Vagina (tissue), 2 donors: Measurements from ENCODE around the gene CD58. TPM values are rescaled to one million over a fixed set of nuclear protein-coding genes. Genes with fewer than 3 reads are reported as not detected.

ENCODE experiments used
- DNase-seq, 2 donors: peaks; one replicate each; pipeline ENCODE4 v3.0.0-alpha.2; 2017; ENCODE audit errors: extremely low spot score in 2 of 2
- H3K27ac ChIP-seq: fragments of 200-600 bp; sonication (generic); one replicate; pipeline ENCODE4 v1.5.1; 2019
- H3K27me3 ChIP-seq: fragments of 200-600 bp; sonication (generic); one replicate; pipeline ENCODE4 v1.5.1; 2019
- H3K36me3 ChIP-seq, 2 donors: fragments of 200-600 bp; sonication (generic); one replicate each; pipeline ENCODE4 v1.5.1; 2017 to 2019
- H3K4me1 ChIP-seq: fragments of 200-600 bp; sonication (generic); one replicate; pipeline ENCODE4 v1.5.1; 2019
- H3K4me3 ChIP-seq, 2 donors: fragments of 200-600 bp; sonication (generic); 1 replicate in 1 of 2; 2 replicates in 1 of 2; pipeline ENCODE4 v1.5.1; 2016 to 2019
- H3K9me3 ChIP-seq: fragments of 200-600 bp; sonication (generic); one replicate; pipeline ENCODE4 v1.5.1; 2019
- POLR2A ChIP-seq, 2 donors: fragments of 450-650 bp; IDR thresholded peaks; one replicate each; pipeline ENCODE4 v1.6.1; 2017; ENCODE audit warnings: antibody characterized with exemption in 2 of 2, mild to moderate bottlenecking in 2 of 2, moderate library complexity in 2 of 2
- POLR2AphosphoS5 ChIP-seq, 2 donors: sonication (generic); formaldehyde crosslinking; IDR thresholded peaks; one replicate each; pipeline ENCODE4 v1.9.0; 2017; ENCODE audit warnings: antibody characterized with exemption in 2 of 2, mild to moderate bottlenecking in 2 of 2, low read depth in 1 of 2; ENCODE audit not compliant: insufficient read depth in 1 of 2
- intact Hi-C: fragments of 100-400 bp; cut with DNase I; formaldehyde crosslinking; loops from one replicate; pipeline ENCODE4 v1.15.1; 2023
- total RNA-seq: library from RNA; depleted of rRNA; stranded (reverse); fragments of >200 nt; gene quantifications from one replicate; pipeline ENCODE4 v1.2.3, GENCODE V29; 2016
- TF ChIP-seq, protein P1 (sequence below), 3 experiments: fragments of 450-650 bp in 2 of 3; fragments of 200-600 bp in 1 of 3; sonication (generic) in 1 of 3; IDR thresholded peaks; one replicate each; pipeline ENCODE4 v1.5.1; 2017 to 2019; ENCODE audit warnings: antibody characterized with exemption in 3 of 3, mild to moderate bottlenecking in 2 of 3, moderate library complexity in 2 of 3

CD58 gene
- total RNA-seq, 1 donor from 2014 or later = 54.5 TPM

DNA sequence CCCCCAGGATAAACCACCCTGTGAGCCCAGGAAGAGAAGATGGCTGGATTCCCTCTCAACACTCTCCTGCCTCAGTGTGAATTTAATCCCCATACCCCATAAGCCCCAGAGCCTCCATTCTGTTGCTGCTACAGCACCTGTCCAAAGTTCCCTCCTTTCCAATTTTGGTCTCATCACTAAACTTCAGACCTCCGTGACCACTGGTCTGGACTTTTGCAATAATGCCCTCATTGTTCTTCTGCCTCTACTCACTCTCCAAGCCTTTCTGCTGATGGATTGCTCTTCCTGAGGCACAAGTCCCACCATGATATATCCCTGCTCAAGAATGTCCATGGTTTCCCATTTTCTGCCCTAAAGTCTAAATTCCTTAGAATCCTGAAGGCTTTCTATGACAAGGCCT is 83.2 kb downstream of the CD58 start:
- no peak overlapping the region for H3K27ac ChIP-seq
- TF ChIP-seq, protein P1, sequence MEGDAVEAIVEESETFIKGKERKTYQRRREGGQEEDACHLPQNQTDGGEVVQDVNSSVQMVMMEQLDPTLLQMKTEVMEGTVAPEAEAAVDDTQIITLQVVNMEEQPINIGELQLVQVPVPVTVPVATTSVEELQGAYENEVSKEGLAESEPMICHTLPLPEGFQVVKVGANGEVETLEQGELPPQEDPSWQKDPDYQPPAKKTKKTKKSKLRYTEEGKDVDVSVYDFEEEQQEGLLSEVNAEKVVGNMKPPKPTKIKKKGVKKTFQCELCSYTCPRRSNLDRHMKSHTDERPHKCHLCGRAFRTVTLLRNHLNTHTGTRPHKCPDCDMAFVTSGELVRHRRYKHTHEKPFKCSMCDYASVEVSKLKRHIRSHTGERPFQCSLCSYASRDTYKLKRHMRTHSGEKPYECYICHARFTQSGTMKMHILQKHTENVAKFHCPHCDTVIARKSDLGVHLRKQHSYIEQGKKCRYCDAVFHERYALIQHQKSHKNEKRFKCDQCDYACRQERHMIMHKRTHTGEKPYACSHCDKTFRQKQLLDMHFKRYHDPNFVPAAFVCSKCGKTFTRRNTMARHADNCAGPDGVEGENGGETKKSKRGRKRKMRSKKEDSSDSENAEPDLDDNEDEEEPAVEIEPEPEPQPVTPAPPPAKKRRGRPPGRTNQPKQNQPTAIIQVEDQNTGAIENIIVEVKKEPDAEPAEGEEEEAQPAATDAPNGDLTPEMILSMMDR (IDR thresholded peaks at IDR 0.05) = no peak
- TF ChIP-seq POLR2A (IDR thresholded peaks at IDR 0.05) = no peak
- no peak for TF ChIP-seq POLR2AphosphoS5 (IDR thresholded peaks at IDR 0.05; ENCODE audit: insufficient read depth in 1 of 2, low read depth in 1 of 2)
- H3K4me3 ChIP-seq = no peak overlapping the region
- intact Hi-C loops = loop anchor here (10.0 kb wide), 1 partner anchor 123 kb away; no protein-coding TSS in a partner anchor
- DNase-seq = no peak
- no peaks in the 10 kb centered on the region for H3K9me3 ChIP-seq
- H3K27me3 ChIP-seq = no peaks in the 10 kb centered on the region
- no peaks in the 10 kb centered on the region for H3K36me3 ChIP-seq
- H3K4me1 ChIP-seq = peaks cover 7% of the 10 kb centered on the region

GRCh38 chr1:116487031-116487430 is 83.8 kb downstream of the CD58 start:
- no peak overlapping the region for H3K27ac ChIP-seq
- H3K4me1 ChIP-seq = peaks cover 7% of the 10 kb centered on the region
- no peaks in the 10 kb centered on the region for H3K9me3 ChIP-seq
- H3K27me3 ChIP-seq = no peaks in the 10 kb centered on the region
- H3K36me3 ChIP-seq = no peaks in the 10 kb centered on the region
- no peak for TF ChIP-seq POLR2AphosphoS5 (IDR thresholded peaks at IDR 0.05; ENCODE audit: insufficient read depth in 1 of 2, low read depth in 1 of 2)
- TF ChIP-seq, protein P1 (IDR thresholded peaks at IDR 0.05) = no peak
- TF ChIP-seq POLR2A (IDR thresholded peaks at IDR 0.05) = no peak
- intact Hi-C loops = loop anchor here (10.0 kb wide), 1 partner anchor 122 kb away; no protein-coding TSS in a partner anchor
- H3K4me3 ChIP-seq = no peak overlapping the region
- no peak for DNase-seq

GRCh38 chr1:116486424-116486823 is 84.4 kb downstream of the CD58 start:
- Histone ChIP-seq H3K4me3 (no peak overlapping the region), H3K4me1 (peaks cover 7% of the 10 kb centered on the region), H3K9me3 (no peaks in the 10 kb centered on the region), H3K27me3 (no peaks in the 10 kb centered on the region), H3K36me3 (no peaks in the 10 kb centered on the region), H3K27ac (no peak overlapping the region)
- TF ChIP-seq POLR2AphosphoS5 (IDR thresholded peaks at IDR 0.05; ENCODE audit: insufficient read depth in 1 of 2, low read depth in 1 of 2) (no peak), POLR2A (IDR thresholded peaks at IDR 0.05) (no peak)
- TF ChIP-seq, protein P1 (IDR thresholded peaks at IDR 0.05) = no peak
- DNase-seq = no peak
- intact Hi-C loops = loop anchor here (10.0 kb wide), 1 partner anchor 122 kb away; no protein-coding TSS in a partner anchor

DNA sequence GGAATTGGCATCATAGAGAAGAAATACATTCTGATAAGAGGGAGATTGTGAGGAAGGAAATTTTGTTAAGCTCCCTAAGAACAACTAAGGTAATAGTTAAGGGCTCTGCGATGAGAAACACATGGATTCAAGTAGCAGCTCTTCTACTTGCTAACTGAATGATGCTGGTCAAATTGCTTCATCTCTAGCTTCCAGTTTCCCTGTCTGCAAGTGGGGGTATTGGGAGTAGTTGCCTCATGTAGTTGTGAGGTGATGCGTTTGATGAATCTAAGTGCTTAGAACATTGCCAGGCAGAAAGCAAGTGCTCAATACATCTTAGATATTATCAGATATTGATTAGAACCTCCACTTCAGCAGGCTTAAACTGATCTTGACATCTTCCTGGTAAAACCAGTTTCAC is 84.8 kb downstream of the CD58 start:
- no peak for TF ChIP-seq POLR2AphosphoS5 (IDR thresholded peaks at IDR 0.05; ENCODE audit: insufficient read depth in 1 of 2, low read depth in 1 of 2)
- no peak for TF ChIP-seq POLR2A (IDR thresholded peaks at IDR 0.05)
- TF ChIP-seq, protein P1 (IDR thresholded peaks at IDR 0.05) = no peak
- H3K27ac ChIP-seq = no peak overlapping the region
- no peak for DNase-seq
- no peaks in the 10 kb centered on the region for H3K36me3 ChIP-seq
- no peak overlapping the region for H3K4me3 ChIP-seq
- no peaks in the 10 kb centered on the region for H3K9me3 ChIP-seq
- H3K4me1 ChIP-seq = peaks cover 7% of the 10 kb centered on the region
- intact Hi-C loops = loop anchor here (10.0 kb wide), 1 partner anchor 121 kb away; no protein-coding TSS in a partner anchor
- no peaks in the 10 kb centered on the region for H3K27me3 ChIP-seq

DNA sequence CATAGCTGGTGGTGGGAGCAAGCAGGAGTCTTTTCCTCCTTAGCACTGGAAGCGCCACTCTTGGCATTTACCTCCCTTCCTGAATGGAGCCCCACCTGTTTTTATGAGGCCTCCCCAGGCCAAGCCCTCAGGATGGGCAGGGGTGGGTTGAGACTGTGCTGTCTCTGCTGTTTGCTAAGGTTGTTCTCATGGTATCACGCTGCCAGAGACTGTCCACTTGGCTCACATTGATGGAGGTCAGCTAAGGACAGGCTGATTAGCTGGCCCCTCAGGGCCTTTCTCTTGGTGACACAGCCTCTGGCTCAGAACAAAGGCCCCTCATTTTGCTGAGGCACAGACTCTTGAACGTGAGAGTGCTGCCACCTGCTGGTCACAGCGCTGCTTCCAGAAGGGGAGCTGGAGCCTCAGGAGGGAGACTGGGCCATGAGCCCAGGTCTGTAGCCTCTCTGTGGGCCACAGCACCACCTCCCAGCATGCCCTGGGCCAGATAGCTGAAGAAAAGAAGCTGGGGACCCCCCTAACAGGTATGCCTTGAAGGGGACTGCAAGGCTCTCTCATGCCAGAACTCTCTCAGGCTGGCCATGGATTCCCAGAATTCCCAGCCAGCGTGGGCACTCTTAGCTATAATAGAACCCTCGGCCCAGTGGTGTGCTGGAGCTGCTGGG is 85.6 kb downstream of the CD58 start:
- Histone ChIP-seq H3K9me3 (no peaks in the 10 kb centered on the region), H3K36me3 (no peaks in the 10 kb centered on the region), H3K27ac (no peak overlapping the region), H3K4me3 (no peak overlapping the region), H3K4me1 (peaks cover 7% of the 10 kb centered on the region), H3K27me3 (no peaks in the 10 kb centered on the region)
- no peak for TF ChIP-seq POLR2A (IDR thresholded peaks at IDR 0.05)
- TF ChIP-seq, protein P1 (IDR thresholded peaks at IDR 0.05) = peak; percentile 65 to 91 (median 90)
- TF ChIP-seq POLR2AphosphoS5 (IDR thresholded peaks at IDR 0.05; ENCODE audit: insufficient read depth in 1 of 2, low read depth in 1 of 2) = peak in 1 of 2 donors; percentile 9
- DNase-seq = no peak
- intact Hi-C loops = loop anchor here (10.0 kb wide), 1 partner anchor 120 kb away; no protein-coding TSS in a partner anchor
